Measurements from ENCODE around the gene GJC1.

DNA sequence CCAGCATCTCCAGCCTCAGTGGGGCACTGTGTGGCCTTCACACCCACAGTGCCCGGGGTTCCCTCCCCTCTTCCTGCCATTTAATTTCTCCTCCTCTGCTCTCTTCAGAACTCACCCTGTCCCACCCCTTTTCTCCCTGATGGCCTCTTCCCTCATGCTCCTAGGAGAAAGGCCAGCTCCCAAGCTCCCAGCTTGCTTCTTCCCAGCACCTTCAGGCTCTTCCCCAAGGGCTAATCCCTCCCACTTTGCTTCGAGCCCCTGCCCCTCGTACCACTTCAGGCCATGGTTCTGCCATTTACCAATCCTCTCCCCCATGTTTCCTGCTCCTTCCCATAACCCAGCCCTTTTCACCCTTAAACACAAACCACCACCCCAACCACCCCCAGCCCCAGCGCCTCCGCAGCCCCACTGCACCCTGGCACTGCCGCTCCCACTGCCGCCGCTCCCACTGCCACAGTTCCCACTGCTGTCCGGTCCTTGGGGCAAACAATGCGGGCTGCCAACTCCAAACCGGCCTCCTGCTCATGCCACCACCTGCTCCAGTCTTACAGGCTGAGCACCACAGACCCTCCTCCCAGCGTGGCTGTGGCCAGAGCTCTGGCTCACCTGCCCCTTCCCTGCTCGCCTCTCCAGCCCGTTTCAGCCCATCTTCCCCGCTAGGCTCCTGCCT, 42.7 kb downstream of the GJC1 start:
- no peak for TF ChIP-seq CTCF (IDR thresholded peaks at IDR 0.05; ENCODE audit: low read depth, low read length)
- TF ChIP-seq EZH2phosphoT487 (IDR thresholded peaks at IDR 0.05; ENCODE audit: low read depth), result no peak

Measured in OCI-LY3 (cell line).